Hematopoietic multipotent progenitor cell treated with erythropoietin and hydrocortisone succinate and interleukin-3 and kit ligand, for 17 days (in vitro differentiated cells): ENCODE measurements around the gene TUBB4B.

Experiments used
- DNase-seq: peaks from one replicate; pipeline ENCODE4 v3.0.0-alpha.2; 2015; ENCODE audit warnings: low spot score

TUBB4B gene

DNA sequence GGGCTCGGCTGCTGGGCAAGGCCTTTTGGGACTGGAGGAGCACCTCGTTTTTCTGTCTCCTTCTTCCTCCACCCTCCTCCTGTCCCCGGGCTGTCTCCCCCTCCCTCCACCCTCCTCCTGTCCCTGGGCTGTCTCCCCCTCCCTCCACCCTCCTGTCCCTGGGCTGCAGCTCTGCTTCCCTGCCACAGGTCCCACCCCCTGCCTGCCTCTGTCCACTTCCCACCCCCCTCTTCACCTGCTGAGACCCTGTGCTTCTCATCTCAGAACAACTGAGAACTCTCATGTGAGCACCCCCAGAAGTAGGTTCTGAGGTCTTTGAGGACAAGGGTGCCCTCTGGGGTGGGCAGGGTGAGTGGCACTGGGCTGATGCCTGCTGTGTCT, 30.6 kb downstream of the TUBB4B start:
- no peak for DNase-seq

GRCh38 chr9:137272241-137273094, 31.4 kb downstream of the TUBB4B start:
- no peak for DNase-seq

DNA sequence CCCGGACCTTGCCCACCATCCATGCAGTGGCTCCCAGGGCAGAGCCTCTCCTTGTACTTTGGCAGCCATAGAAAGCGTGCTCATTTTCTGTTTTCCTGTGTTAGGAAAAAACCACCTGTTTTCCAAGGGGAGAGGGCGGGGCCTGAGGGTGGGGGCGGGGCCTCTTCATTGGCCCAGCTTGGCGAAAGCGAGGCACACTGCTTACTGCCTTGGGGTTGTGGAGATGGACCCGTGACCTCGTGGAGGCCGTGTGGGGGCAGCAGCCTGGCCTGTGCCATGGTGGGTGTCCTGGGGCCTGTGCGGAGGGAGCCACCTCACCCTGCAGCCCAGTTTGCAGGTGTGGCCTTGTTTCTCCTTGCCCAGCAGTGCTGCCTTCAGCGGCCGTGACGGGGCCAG, 32.0 kb downstream of the TUBB4B start:
- DNase-seq = no peak

DNA sequence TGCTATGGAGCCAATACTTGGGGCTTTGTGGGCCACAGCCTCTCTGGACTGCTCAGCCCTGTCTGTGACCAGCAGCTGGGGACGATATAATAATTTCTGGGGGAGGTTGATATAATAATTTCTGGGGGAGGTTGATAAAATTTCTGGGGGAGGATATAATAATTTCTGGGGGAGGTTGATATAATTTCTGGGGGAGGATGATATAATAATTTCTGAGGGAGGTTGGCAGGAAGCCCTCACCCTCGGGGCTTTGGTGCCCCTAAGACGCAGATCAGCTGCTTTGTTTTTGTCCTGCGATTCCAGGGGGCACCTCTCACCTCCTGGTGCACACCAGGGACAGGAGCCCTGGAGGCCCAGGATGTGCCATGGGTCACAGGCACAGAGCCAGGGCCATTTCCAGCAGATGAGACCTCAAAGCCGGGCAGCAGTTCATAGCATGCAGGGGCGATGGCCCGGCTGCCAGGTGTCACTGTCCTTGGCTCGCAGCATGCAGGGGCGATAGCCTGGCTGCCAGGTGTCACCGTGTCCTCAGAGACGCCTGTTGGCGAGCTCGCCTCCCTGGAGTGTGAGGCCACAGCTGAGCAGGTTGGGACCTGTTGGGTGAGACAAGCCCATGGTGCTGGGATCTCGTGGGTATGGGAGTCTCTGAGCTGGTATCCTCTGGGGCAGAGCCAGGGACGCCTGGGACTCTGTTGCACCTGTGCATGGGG, 32.7 kb downstream of the TUBB4B start:
- no peak for DNase-seq

GRCh38 chr9:137275203-137275587, 34.1 kb downstream of the TUBB4B start:
- DNase-seq = no peak

GRCh38 chr9:137275588-137276472, 34.7 kb downstream of the TUBB4B start:
- no peak for DNase-seq

DNA sequence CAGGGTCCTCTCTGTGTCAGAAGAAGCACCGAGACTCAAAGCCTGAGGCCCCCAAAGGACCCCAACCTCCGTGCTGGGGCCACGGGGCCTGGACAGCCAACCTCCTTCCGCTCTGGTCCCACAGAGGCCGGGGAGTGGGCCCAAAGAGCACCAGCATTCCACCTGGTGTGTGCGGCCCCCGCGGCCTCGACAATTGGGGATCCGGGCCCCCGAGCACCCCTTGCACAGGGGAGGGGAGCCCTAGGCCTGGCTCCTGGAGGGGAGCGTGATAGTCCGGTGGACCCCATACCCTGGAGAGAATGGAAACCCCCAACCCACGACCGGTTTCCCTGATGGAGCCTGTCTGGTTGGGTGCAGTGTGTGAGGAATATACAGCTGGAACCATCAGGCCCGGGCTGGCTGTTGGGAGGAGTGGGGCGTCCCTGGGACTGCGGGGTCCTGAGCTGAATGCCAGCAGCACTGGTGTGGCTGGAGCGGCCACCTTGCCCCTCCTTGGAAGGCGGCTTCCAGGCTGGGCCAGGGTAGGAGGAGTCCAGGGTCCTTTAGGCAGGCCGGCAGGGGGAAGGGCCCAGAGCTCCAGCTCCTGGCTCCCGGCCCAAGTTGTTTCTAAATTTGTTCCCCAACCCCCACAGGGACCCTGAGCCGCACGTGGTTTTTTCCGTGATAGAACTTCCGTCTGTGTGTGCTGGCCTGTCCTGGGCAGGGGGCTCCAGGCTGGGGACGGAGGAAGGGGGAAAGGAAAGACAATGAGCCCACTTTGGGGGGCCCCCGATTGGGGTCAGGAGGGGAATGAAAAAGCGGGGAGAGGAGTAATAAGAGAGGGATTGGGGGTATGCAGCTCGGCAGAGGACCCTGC, 35.6 kb downstream of the TUBB4B start:
- DNase-seq = no peak

GRCh38 chr9:137277329-137278041, 36.4 kb downstream of the TUBB4B start, which contains the start of gene TOR4A:
TOR4A (plus strand) TSS chr9:137277726; CDS start chr9:137278690, 964 bp downstream.
- DNase-seq = no peak

GRCh38 chr9:137278061-137278701, 37.1 kb downstream of the TUBB4B start:
- DNase-seq = no peak

GRCh38 chr9:137278721-137279711, 37.9 kb downstream of the TUBB4B start:
- no peak for DNase-seq

- DNase-seq = no peak
Measured at GRCh38 chr9:137279741-137280473, 38.8 kb downstream of the TUBB4B start.

DNA sequence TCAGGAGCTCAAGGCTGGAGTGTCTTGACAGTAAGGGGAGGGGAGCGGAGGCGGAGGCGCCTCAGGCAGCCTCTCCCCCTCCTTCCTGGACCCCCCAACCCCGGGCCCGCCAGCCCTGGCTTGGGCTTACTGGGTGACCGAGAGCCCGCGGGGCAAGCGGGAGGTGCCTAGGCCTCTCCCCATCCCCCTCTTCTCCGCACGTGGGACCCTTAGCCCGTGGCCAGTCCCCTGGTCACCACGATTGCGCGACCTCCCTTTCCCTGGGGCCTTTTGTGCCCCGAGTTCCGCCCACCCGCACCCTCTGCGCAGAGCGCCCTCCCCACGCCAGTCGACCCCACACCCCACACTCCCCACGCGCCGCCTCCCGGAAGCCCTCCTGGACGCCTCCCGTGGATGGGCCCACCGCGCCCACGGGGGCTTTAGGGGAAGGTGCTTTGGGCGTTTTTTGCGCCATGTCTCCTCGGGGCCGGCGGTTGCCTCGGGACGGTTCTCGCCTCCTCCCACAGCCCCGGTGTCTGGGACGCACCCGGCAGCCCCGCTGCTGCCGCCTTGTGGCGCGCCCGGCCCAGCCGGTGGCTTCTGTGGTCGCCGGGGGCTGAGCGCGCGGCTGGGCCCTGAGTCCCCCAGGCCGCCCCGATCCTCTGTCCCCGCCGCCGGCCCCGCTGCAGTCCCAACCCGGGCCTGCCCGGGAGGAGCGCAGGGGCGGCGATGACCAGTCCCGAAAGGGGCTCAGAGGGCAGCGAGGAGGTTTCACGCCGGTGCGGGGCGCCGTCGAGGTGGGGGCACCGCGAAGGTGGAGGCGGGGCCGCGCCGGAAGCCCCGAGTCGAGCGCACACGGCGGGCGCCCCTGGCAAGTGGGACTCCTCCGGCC, 39.6 kb downstream of the TUBB4B start:
- DNase-seq = no peak

DNA sequence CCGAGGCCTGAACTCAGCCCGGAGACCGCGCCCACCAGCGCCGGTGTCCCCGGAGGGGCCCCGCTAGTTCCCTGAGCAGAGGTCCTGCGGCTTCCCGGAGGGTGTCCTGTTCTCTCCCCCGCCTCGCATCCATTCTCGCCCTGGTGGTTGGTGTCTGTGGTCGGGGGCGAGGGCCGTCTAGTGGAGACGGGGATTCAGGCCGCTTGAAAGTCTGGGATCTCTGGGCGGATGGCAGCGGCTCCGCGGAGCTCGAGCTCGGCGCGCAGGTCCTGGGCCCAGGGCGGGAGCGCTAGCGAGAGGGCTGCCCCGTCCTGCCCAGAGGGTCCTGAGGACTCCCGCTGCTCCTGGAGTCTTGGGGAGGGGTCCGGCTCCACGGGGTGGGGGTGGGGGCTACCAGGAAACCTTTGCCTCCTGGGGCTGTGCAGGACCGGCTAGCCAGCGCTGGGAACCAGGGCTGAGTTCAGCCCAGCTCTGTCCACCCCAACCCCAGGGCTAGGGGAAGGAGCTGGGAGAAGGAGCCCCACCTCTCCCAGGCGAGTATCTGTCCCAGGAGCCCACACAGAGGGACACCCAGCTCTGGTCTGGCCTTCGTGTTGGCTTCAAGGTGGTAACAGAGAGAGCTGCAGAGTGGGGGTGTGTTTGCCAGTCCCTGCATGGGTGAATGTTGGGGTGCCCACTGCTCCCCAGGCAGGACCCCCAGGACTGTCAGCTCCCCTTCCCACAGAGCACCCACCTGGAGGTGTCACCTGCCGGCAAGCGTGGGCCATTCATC, 40.4 kb downstream of the TUBB4B start:
- no peak for DNase-seq

DNA sequence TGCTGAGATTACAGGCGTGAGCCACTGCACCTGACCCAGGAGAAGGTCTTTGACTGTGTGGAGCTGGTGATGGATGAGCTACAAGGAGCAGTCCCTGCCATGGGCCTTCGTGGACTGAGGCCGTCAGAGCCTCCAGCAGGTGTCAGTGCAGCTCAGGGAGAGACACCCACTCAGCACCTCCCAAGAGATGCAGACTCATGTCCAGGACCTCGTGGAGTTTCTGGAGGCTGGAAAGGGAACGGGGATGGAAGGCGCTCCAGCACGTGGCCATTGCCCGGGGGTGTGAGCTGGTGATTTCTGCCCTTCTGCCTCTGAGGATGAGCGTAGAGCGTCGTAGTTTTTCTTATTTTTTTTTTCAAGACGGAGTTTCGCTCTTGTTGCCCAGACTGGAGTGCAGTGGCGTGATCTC, 45.9 kb downstream of the TUBB4B start:
- DNase-seq = peak; percentile 30

DNA sequence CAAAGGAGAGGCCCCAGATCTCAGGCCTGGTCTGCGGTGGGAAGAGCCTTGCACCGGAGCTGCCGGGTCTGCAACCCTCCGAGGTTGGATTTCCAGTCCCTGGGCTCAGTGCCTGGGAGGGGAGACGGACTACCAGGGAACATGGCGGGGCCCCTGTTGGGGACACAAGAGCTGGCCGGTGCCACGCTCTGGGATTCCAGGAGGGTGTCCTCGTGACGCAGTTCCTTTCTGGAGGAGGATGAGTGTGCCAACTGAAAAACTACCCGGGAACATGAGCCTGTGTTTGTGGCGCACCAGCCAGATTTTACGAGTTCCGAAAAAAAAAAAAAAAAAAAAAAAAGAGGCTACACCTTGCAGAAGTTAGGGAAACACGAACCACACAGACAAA, 52.0 kb downstream of the TUBB4B start:
- DNase-seq = no peak
